ENCODE data around the gene CRYGB. TPM values are rescaled to one million over a fixed set of nuclear protein-coding genes. Genes with fewer than 3 reads are reported as not detected.

Gene CRYGB, protein sequence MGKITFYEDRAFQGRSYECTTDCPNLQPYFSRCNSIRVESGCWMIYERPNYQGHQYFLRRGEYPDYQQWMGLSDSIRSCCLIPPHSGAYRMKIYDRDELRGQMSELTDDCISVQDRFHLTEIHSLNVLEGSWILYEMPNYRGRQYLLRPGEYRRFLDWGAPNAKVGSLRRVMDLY
- not detected for total RNA-seq

GRCh38 chr2:208146006-208146405 lies at the start of gene CRYGB:
Gene CRYGB, minus strand, starts transcription at chr2:208146158. Its CDS starts 38 bp downstream, at chr2:208146120.
- Mint-ChIP-seq H3K4me3 (no peak within 1 kb of the TSS), H3K9me3 (peaks cover 4% of the 10 kb centered on the region), H3K36me3 (ENCODE audit: low read depth) (no peaks in the 10 kb centered on the region), H3K4me1 (no peaks in the 10 kb centered on the region), H3K27me3 (peaks cover 4% of the 10 kb centered on the region), H3K27ac (no peak within 1 kb of the TSS)
- ATAC-seq (replicated peaks) = no peak

DNA sequence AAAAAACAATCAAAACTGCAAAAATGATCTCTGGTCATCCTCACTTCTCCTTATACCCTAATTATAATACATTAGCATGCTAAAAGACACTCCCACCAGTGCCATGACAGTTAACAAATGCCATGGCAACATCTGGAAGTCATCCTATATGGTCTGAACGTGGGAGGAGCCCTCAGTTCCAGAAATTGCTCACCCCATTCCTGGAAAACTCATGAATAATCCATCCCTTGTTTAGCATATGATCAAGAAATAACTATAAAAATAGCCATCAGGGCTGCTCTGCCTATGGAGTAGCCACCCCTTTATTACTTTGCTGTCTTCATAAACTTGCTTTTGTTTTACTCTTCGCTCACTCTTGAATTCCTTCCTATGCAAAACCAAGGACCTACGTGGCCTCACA lies 49.6 kb upstream of the CRYGB start:
- H3K27ac Mint-ChIP-seq = no peak overlapping the region
- H3K9me3 Mint-ChIP-seq = no peaks in the 10 kb centered on the region
- no peak for ATAC-seq (replicated peaks)
- H3K4me1 Mint-ChIP-seq = no peaks in the 10 kb centered on the region
- H3K4me3 Mint-ChIP-seq = no peak overlapping the region
- H3K36me3 Mint-ChIP-seq (ENCODE audit: low read depth) = no peaks in the 10 kb centered on the region
- H3K27me3 Mint-ChIP-seq = no peaks in the 10 kb centered on the region

DNA sequence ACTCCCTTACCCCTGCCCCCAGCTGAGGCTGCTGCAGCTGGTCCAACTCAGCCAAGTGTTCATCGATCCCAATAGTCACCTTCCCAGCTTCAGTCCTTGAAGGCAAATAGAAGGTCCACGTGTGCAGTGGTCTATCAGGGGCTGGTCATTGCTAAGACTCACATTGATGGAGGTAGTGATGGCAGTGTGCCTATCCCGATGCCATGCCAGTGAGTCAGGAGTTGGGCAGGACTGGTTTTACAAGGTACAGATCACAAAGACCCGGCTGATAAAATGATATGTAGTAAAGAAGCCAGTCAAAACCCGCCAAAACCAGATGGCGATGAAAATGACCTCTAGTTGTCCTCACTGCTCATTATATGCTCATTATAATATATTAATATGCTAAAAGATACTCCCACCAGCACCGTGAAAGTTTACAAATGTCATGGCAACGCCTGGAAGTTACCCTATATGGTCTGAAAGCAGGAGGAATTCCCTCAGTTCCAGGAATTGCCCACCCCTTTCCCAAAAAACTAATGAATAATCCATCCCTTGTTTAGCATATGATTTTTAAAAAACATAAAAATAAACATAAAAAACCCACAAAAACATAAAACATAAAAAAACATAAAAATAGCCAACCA lies 46.8 kb upstream of the CRYGB start:
- Mint-ChIP-seq H3K27ac (no peak overlapping the region), H3K36me3 (ENCODE audit: low read depth) (no peaks in the 10 kb centered on the region), H3K27me3 (no peaks in the 10 kb centered on the region), H3K4me3 (no peak overlapping the region), H3K4me1 (no peaks in the 10 kb centered on the region), H3K9me3 (no peaks in the 10 kb centered on the region)
- ATAC-seq (replicated peaks) = no peak

GRCh38 chr2:208189810-208190503 lies 44.0 kb upstream of the CRYGB start, which contains the start of gene C2orf80:
Gene C2orf80, minus strand, starts transcription at chr2:208190030. Its CDS starts 3,044 bp downstream, at chr2:208186986.
- no peak within 1 kb of the TSS for H3K4me3 Mint-ChIP-seq
- ATAC-seq (replicated peaks) = no peak
- H3K9me3 Mint-ChIP-seq = no peaks in the 10 kb centered on the region
- H3K27me3 Mint-ChIP-seq = no peaks in the 10 kb centered on the region
- H3K27ac Mint-ChIP-seq = no peak within 1 kb of the TSS
- H3K36me3 Mint-ChIP-seq (ENCODE audit: low read depth) = no peaks in the 10 kb centered on the region
- no peaks in the 10 kb centered on the region for H3K4me1 Mint-ChIP-seq

- Mint-ChIP-seq H3K4me3 (no peak overlapping the region), H3K4me1 (no peaks in the 10 kb centered on the region), H3K27ac (no peak overlapping the region), H3K36me3 (ENCODE audit: low read depth) (no peaks in the 10 kb centered on the region), H3K27me3 (peaks cover 3% of the 10 kb centered on the region), H3K9me3 (no peaks in the 10 kb centered on the region)
- no peak for ATAC-seq (replicated peaks)
These were observed 43.3 kb upstream of the CRYGB start for GRCh38 chr2:208189069-208189809.

DNA sequence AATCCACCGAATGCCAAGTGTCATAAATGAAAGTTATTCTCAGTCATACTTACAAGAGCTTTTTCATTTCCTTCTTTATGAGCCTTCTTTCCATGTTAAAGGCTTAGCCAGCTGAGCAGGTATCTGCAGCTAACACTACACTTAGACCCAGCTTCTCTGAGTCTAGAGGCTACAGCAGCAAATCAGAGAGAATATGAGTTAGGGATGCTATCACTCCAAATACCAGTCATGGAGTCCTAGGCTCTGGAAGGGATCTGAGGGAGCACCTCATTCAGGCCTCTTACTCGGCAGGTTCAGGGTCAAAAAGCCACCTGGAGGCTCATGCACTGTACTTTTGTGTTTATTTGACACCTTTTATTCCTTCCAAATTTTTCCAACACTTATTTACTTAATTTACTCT lies 40.9 kb upstream of the CRYGB start:
- no peak for ATAC-seq (replicated peaks)
- peaks cover 9% of the 10 kb centered on the region for H3K27me3 Mint-ChIP-seq
- H3K4me3 Mint-ChIP-seq = no peak overlapping the region
- H3K27ac Mint-ChIP-seq = no peak overlapping the region
- H3K4me1 Mint-ChIP-seq = no peaks in the 10 kb centered on the region
- H3K36me3 Mint-ChIP-seq (ENCODE audit: low read depth) = no peaks in the 10 kb centered on the region
- no peaks in the 10 kb centered on the region for H3K9me3 Mint-ChIP-seq

DNA sequence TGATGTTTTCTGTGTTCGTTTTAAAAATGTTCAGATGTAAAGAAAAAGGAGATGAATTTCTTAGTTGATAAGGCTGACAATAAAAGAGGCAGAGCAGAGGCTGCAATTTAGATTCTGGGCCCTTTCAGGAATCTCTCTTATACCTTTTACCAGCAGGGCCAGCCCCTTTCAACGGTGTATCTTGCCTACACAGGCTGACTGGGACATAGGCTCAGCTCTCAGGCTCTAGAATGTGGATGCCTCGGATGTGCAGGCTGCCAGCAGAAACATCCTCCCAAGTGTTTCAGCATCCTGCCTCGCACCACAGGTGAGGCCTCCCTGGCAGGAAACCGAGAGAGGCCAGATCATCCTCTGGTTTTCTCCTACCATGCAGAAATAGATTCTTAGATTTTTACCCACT lies 40.5 kb upstream of the CRYGB start:
- H3K4me3 Mint-ChIP-seq = no peak overlapping the region
- H3K4me1 Mint-ChIP-seq = no peaks in the 10 kb centered on the region
- H3K27ac Mint-ChIP-seq = no peak overlapping the region
- no peak for ATAC-seq (replicated peaks)
- peaks cover 9% of the 10 kb centered on the region for H3K27me3 Mint-ChIP-seq
- no peaks in the 10 kb centered on the region for H3K9me3 Mint-ChIP-seq
- no peaks in the 10 kb centered on the region for H3K36me3 Mint-ChIP-seq (ENCODE audit: low read depth)

DNA sequence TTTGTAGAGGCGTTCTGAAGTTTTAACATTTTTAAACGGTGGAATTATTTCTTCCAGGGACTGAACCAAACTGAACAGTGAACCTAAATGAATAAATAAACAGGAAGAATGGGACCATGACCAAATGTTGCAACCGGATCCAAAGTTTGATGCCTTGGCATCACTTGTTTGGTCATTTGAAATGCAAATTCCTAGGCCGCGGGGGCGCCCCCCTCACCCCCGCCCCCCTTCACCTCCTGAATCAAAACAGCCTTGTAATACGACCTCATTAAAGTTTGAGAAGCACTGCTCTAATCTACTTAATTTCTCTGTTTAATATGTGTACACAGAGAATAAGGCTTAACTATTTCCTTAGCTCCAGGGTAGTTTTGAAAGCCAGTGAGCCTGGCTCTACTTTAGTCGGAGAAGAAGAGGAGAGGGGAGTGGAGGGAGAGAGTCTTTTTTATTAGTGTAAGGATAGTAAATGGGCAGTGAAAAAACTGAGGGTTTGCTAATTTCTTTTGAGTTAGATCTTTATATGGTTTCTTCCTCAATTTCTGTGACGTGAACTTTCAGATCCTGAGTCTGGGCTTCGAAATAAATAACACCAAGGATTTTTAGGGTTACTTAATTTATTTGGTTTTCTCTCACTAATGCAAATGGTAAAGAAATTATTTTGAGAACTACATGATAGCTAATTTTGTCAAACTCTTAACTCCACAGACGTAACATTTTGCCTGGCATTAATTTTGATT lies 38.2 kb upstream of the CRYGB start:
- H3K36me3 Mint-ChIP-seq (ENCODE audit: low read depth) = no peaks in the 10 kb centered on the region
- no peak overlapping the region for H3K27ac Mint-ChIP-seq
- no peak overlapping the region for H3K4me3 Mint-ChIP-seq
- no peaks in the 10 kb centered on the region for H3K9me3 Mint-ChIP-seq
- no peak for ATAC-seq (replicated peaks)
- H3K4me1 Mint-ChIP-seq = no peaks in the 10 kb centered on the region
- peaks cover 9% of the 10 kb centered on the region for H3K27me3 Mint-ChIP-seq

DNA sequence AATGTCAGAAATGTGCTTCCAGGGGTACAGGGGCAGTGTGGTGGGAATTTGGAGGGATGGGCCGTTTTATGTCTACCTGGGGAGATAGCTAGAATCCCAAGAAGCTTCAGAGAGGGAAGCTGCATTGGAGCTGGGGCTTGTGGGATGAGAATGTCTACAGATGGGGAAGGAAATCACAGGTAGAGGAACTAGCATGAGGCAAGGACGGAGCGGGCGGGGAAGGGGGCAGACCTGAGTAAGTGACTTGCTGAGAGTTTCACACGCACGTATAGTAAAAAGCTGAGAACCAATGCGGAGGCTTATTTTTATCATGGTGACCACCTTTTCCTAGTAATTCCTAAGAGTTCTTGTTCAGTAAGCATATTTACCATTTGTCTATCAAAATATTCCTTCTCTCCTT lies 37.6 kb upstream of the CRYGB start:
- Mint-ChIP-seq H3K4me3 (no peak overlapping the region), H3K36me3 (ENCODE audit: low read depth) (no peaks in the 10 kb centered on the region), H3K27ac (no peak overlapping the region), H3K9me3 (no peaks in the 10 kb centered on the region), H3K4me1 (no peaks in the 10 kb centered on the region), H3K27me3 (peaks cover 9% of the 10 kb centered on the region)
- ATAC-seq (replicated peaks) = no peak

DNA sequence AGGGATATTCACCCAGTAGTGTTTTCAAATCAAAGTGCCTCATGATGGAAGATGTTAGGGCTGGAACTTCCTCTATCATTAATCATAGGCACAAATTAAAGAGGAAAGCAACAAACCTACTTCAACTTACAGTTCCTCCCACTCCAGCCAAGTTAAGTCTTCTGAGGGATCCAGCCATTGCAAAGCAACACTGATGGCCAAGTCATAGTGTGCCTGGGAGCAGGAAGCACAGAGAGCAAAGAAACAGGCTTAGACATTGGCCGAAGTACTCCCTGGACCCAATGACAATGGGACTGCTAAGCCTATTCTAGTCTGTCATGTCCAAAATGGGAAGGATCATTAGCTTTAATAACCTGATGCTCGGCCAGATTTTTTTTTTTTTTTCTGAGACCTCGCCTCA lies 36.9 kb upstream of the CRYGB start:
- H3K27me3 Mint-ChIP-seq = peaks cover 9% of the 10 kb centered on the region
- no peak overlapping the region for H3K27ac Mint-ChIP-seq
- H3K4me3 Mint-ChIP-seq = no peak overlapping the region
- no peaks in the 10 kb centered on the region for H3K4me1 Mint-ChIP-seq
- ATAC-seq (replicated peaks) = no peak
- H3K36me3 Mint-ChIP-seq (ENCODE audit: low read depth) = no peaks in the 10 kb centered on the region
- H3K9me3 Mint-ChIP-seq = no peaks in the 10 kb centered on the region

- Mint-ChIP-seq H3K4me3 (no peak overlapping the region), H3K9me3 (no peaks in the 10 kb centered on the region)
- no peak for ATAC-seq (replicated peaks)
These were observed 33.2 kb upstream of the CRYGB start for GRCh38 chr2:208179028-208179609.

GRCh38 chr2:208175840-208176153 lies 29.8 kb upstream of the CRYGB start:
- H3K4me3 Mint-ChIP-seq = no peak overlapping the region
- H3K27ac Mint-ChIP-seq = no peak overlapping the region
- peaks cover 16% of the 10 kb centered on the region for H3K27me3 Mint-ChIP-seq
- no peaks in the 10 kb centered on the region for H3K4me1 Mint-ChIP-seq
- no peaks in the 10 kb centered on the region for H3K36me3 Mint-ChIP-seq (ENCODE audit: low read depth)
- no peaks in the 10 kb centered on the region for H3K9me3 Mint-ChIP-seq
- no peak for ATAC-seq (replicated peaks)

More at GRCh38 chr2:208179028-208179609, 33.2 kb upstream of the CRYGB start:
- Mint-ChIP-seq H3K4me1 (no peaks in the 10 kb centered on the region), H3K27ac (no peak overlapping the region), H3K27me3 (peaks cover 8% of the 10 kb centered on the region), H3K36me3 (ENCODE audit: low read depth) (no peaks in the 10 kb centered on the region)

DNA sequence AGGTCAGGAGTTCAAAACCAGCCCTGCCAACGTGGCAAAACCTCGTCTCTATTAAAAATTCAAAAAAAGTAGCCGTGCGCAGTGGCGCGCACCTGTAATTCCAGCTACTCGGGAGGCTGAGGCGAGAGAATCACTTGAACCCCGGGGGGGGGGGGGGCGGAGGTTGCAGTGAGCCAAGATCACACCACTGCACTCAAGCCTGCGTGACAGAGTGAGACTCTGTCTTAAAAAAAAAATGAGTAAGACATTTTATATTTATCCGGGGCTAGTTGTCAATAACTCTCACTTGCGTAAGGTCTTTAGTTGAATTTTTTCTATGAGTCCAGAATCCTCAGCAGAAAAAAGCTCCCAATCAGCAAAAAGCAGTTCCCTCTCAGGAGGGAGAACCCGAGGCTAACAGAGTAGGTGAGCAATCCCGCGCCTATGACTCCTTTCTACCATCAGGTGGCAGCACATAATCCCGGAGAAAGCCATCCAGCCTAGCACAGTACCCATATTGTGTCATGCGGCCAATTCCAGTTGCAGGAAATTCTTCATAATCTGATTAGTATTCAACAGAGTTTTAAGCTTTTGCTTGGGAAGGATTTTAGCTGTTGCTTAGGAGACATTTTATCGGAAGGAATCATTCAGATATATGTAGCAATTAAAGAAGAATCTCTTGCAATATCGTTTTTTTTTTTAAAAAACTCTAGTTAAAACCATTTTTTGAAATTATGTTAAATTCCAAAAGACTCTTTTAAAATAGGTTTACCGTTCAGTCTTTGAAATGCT lies 29.3 kb upstream of the CRYGB start:
- Mint-ChIP-seq H3K4me3 (no peak overlapping the region), H3K27me3 (peaks cover 17% of the 10 kb centered on the region), H3K36me3 (ENCODE audit: low read depth) (no peaks in the 10 kb centered on the region), H3K27ac (no peak overlapping the region), H3K4me1 (no peaks in the 10 kb centered on the region), H3K9me3 (no peaks in the 10 kb centered on the region)
- peak; percentile 97 for ATAC-seq (replicated peaks)
